ENCODE measurements around the gene C20orf204. TPM values are rescaled to one million over a fixed set of nuclear protein-coding genes. Genes with fewer than 3 reads are reported as not detected.
A peak's percentile ranks its signal among the peaks of the same experiment; 100 is the strongest.

C20orf204 gene
- total RNA-seq, 4 donors from 2014 or later = 1.7 to 14.4 (median 4.1) TPM

GRCh38 chr20:64069614-64070243 is 33.7 kb downstream of the C20orf204 start:
- Histone ChIP-seq H3K27ac (no peak overlapping the region), H3K9me3 (no peaks in the 10 kb centered on the region), H3K27me3 (no peaks in the 10 kb centered on the region), H3K4me1 (peaks cover 0 to 21% (median 7%) of the 10 kb centered on the region in 4 donors), H3K36me3 (peaks cover 0 to 75% (median 0%) of the 10 kb centered on the region in 3 donors), H3K4me3 (no peak overlapping the region)
- DNase-seq (ENCODE audit: low spot score in 2 of 2) = no peak
- 57 to 58% methylated on average over 12 to 14 of the region's 14 CpGs for WGBS, 2 donors
- TF ChIP-seq CTCF (IDR thresholded peaks at IDR 0.05) (peak; percentile 40 to 60 (median 56)), POLR2A (IDR thresholded peaks at IDR 0.05) (no peak)

GRCh38 chr20:64070244-64070993 is 34.4 kb downstream of the C20orf204 start:
- Histone ChIP-seq H3K9me3 (no peaks in the 10 kb centered on the region), H3K27me3 (no peaks in the 10 kb centered on the region), H3K27ac (no peak overlapping the region), H3K4me3 (no peak overlapping the region), H3K36me3 (peaks cover 0 to 82% (median 0%) of the 10 kb centered on the region in 3 donors), H3K4me1 (peaks cover 0 to 14% (median 3%) of the 10 kb centered on the region in 4 donors)
- TF ChIP-seq POLR2A (IDR thresholded peaks at IDR 0.05) (no peak), EP300 (IDR thresholded peaks at IDR 0.05) (no peak), CTCF (IDR thresholded peaks at IDR 0.05) (no peak)
- no peak for DNase-seq (ENCODE audit: low spot score in 2 of 2)
- WGBS, 2 donors = 91 to 94% methylated on average over 21 to 27 of the region's 31 CpGs

GRCh38 chr20:64071341-64072332 is 35.7 kb downstream of the C20orf204 start:
- Histone ChIP-seq H3K27ac (no peak overlapping the region), H3K36me3 (peaks cover 0 to 81% (median 0%) of the 10 kb centered on the region in 3 donors), H3K9me3 (no peaks in the 10 kb centered on the region), H3K27me3 (no peaks in the 10 kb centered on the region), H3K4me3 (no peak overlapping the region), H3K4me1 (peaks cover 0 to 6% (median 0%) of the 10 kb centered on the region in 4 donors)
- TF ChIP-seq CTCF (IDR thresholded peaks at IDR 0.05) (no peak), POLR2A (IDR thresholded peaks at IDR 0.05) (no peak), EP300 (IDR thresholded peaks at IDR 0.05) (no peak)
- no peak for DNase-seq (ENCODE audit: low spot score in 2 of 2)
- WGBS, 2 donors = 82 to 86% methylated on average over 15 to 25 of the region's 30 CpGs

GRCh38 chr20:64072498-64073063 is 36.6 kb downstream of the C20orf204 start:
- no peak overlapping the region for H3K27ac ChIP-seq
- peaks cover 0 to 3% (median 0%) of the 10 kb centered on the region in 4 donors for H3K4me1 ChIP-seq
- 69 to 74% methylated on average over 10 of the region's 14 CpGs for WGBS, 2 donors
- H3K9me3 ChIP-seq = no peaks in the 10 kb centered on the region
- H3K36me3 ChIP-seq = peaks cover 0 to 75% (median 0%) of the 10 kb centered on the region in 3 donors
- DNase-seq (ENCODE audit: low spot score in 2 of 2) = no peak
- H3K4me3 ChIP-seq = no peak overlapping the region
- TF ChIP-seq EP300 (IDR thresholded peaks at IDR 0.05) (no peak), CTCF (IDR thresholded peaks at IDR 0.05) (no peak), POLR2A (IDR thresholded peaks at IDR 0.05) (no peak)
- H3K27me3 ChIP-seq = no peaks in the 10 kb centered on the region

Data from tibial nerve (tissue), 4 donors.